HCT116 (cell line): ENCODE data around the gene ATP8A2. TPM values are rescaled to one million over a fixed set of nuclear protein-coding genes. Genes with fewer than 3 reads are reported as not detected.

Experiments
- ATAC-seq: fragments of 200-7000 bp; cut with Tn5 transposase; 2 replicates; pipeline ENCODE4 v1.9.1; 2020; ENCODE audit warnings: mild to moderate bottlenecking, moderate library complexity
- BruUV-seq: library from RNA; stranded (reverse); fragments of 400-500 nt; replicated peaks from 2 replicates; lab custom pipeline; 2021; lab: Mats Ljungman, UMichigan
- CTCF ChIA-PET: fragments of 300-600 bp; sonication (Branson Sonifier 250); formaldehyde crosslinking; loops from one replicate; lab custom pipeline; 2021; ENCODE audit warnings: antibody characterized with exemption; lab: Charles Lee
- POLR2A ChIA-PET: fragments of 300-600, 350-600 bp; sonication (Branson Sonifier 250); formaldehyde crosslinking; loops from one replicate; lab custom pipeline; 2021; ENCODE audit warnings: antibody characterized with exemption; lab: Charles Lee
- RAD21 ChIA-PET, 2 experiments: fragments of 300-600 bp; sonication (Branson Sonifier 250); formaldehyde crosslinking; loops; one replicate each; lab custom pipeline; 2023; ENCODE audit warnings: low total read pairs in 2 of 2; ENCODE audit not compliant: uncharacterized antibody in 2 of 2, unreplicated experiment in 2 of 2, low non-redundant PET in 1 of 2; lab: Charles Lee
- DNase-seq: peaks from one replicate; pipeline ENCODE4 v3.0.0-alpha.2; 2010; ENCODE audit warnings: low read depth, low spot score
- H2AFZ ChIP-seq: fragments of 200-600 bp; shearing (Covaris generic), sonication (generic); 2 replicates; pipeline ENCODE4 v1.6.1; 2017; ENCODE audit warnings: low read depth, mixed run types, mixed read lengths, antibody characterized with exemption, low read length; ENCODE audit not compliant: poor library complexity, severe bottlenecking
- H3K27ac ChIP-seq: 2 replicates; pipeline ENCODE4 v1.5.1; 2012; ENCODE audit warnings: low read depth, low read length
- H3K27me3 ChIP-seq: fragments of 200-600 bp; sonication (generic); 2 replicates; pipeline ENCODE4 v1.6.1; 2016; ENCODE audit warnings: mixed run types, low read length, mixed read lengths; ENCODE audit not compliant: insufficient read depth
- H3K36me3 ChIP-seq, 2 experiments: fragments of 200-500 bp in 1 of 2; fragments of 200-600 bp in 1 of 2; sonication (Bioruptor generic) in 1 of 2; sonication (generic) in 1 of 2; 2 replicates each; pipeline versions ENCODE4 v1.5.1 to v1.6.1; 2014 to 2016; ENCODE audit warnings: low read length in 2 of 2, inconsistent platforms in 1 of 2, mixed read lengths in 1 of 2, mixed run types in 1 of 2; ENCODE audit not compliant: insufficient read depth in 2 of 2, control insufficient read depth in 1 of 2
- H3K4me1 ChIP-seq, 2 experiments: fragments of 200-600 bp in 1 of 2; sonication (generic) in 1 of 2; 2 replicates each; pipeline versions ENCODE4 v1.5.1 to v1.6.1; 2012 to 2017; ENCODE audit warnings: low read length in 2 of 2, inconsistent platforms in 1 of 2, mild to moderate bottlenecking in 1 of 2, mixed read lengths in 1 of 2, mixed run types in 1 of 2, moderate library complexity in 1 of 2; ENCODE audit not compliant: insufficient read depth in 2 of 2, control insufficient read depth in 1 of 2
- H3K4me2 ChIP-seq: fragments of 200-600 bp; sonication (generic); 2 replicates; pipeline ENCODE4 v1.6.1; 2017; ENCODE audit warnings: mixed run types, low read length, mixed read lengths
- H3K4me3 ChIP-seq, 2 experiments: fragments of 200-600 bp in 1 of 2; sonication (generic) in 1 of 2; replicated peaks in 1 of 2; 2 replicates each; pipeline ENCODE4 v1.5.1; 2011 to 2016; ENCODE audit warnings: low read length in 2 of 2, control low read depth in 1 of 2, low read depth in 1 of 2, mild to moderate bottlenecking in 1 of 2, mixed read lengths in 1 of 2, mixed run types in 1 of 2
- H3K79me2 ChIP-seq: fragments of 200-600 bp; sonication (generic); 2 replicates; pipeline ENCODE4 v1.6.1; 2017; ENCODE audit warnings: mild to moderate bottlenecking, mixed run types, low read length, moderate library complexity, mixed read lengths; ENCODE audit not compliant: insufficient read depth
- H3K9ac ChIP-seq: fragments of 200-600 bp; sonication (generic); 2 replicates; pipeline ENCODE4 v1.6.1; 2016; ENCODE audit warnings: low read length, mixed read lengths
- H3K9me2 ChIP-seq: fragments of 200-600 bp; sonication (generic), shearing (Covaris generic); 2 replicates; pipeline ENCODE4 v1.6.1; 2017; ENCODE audit warnings: mixed run types, mild to moderate bottlenecking, moderate library complexity; ENCODE audit not compliant: insufficient read depth
- H3K9me3 ChIP-seq, 2 experiments: fragments of 200-500 bp in 1 of 2; fragments of 200-600 bp in 1 of 2; sonication (Bioruptor generic) in 1 of 2; sonication (generic) in 1 of 2; 2 replicates each; pipeline ENCODE4 v1.6.1; 2014 to 2017; ENCODE audit warnings: low read length in 2 of 2, mixed read lengths in 2 of 2, inconsistent platforms in 1 of 2, low read depth in 1 of 2, mild to moderate bottlenecking in 1 of 2, mixed run types in 1 of 2, moderate library complexity in 1 of 2; ENCODE audit not compliant: control insufficient read depth in 1 of 2, insufficient read depth in 1 of 2
- H4K20me1 ChIP-seq: fragments of 200-600 bp; sonication (generic), shearing (Covaris generic); 2 replicates; pipeline ENCODE4 v1.6.1; 2017; ENCODE audit warnings: mixed run types, mild to moderate bottlenecking, moderate library complexity; ENCODE audit not compliant: insufficient read depth
- CBX3 ChIP-seq: IDR thresholded peaks from 2 replicates; pipeline ENCODE4 v1.6.1; 2012; ENCODE audit warnings: low read depth
- CEBPB ChIP-seq: IDR thresholded peaks from 2 replicates; pipeline ENCODE4 v1.6.1; 2012; ENCODE audit warnings: low read depth
- EZH2 ChIP-seq: fragments of 200-600 bp; sonication (generic); IDR thresholded peaks from 2 replicates; pipeline ENCODE4 v1.6.1; 2017; ENCODE audit warnings: antibody characterized with exemption, mixed run types
- EZH2phosphoT487 ChIP-seq: fragments of 200-600 bp; IDR thresholded peaks from 2 replicates; pipeline ENCODE4 v1.6.1; 2018; ENCODE audit warnings: antibody characterized with exemption, borderline replicate concordance
- POLR2A ChIP-seq: IDR thresholded peaks from 2 replicates; pipeline ENCODE4 v1.7.0; 2011; ENCODE audit warnings: borderline replicate concordance; ENCODE audit not compliant: insufficient read depth, insufficient read length; ENCODE audit errors: extremely low read depth
- SIN3A ChIP-seq: IDR thresholded peaks from 2 replicates; pipeline ENCODE4 v1.6.1; 2012; ENCODE audit warnings: low read depth
- SP1 ChIP-seq: IDR thresholded peaks from 2 replicates; pipeline ENCODE4 v1.6.1; 2012; ENCODE audit warnings: low read depth
- TCF7L2 ChIP-seq: IDR thresholded peaks from 2 replicates; pipeline ENCODE4 v1.7.0; 2011; ENCODE audit warnings: borderline replicate concordance, inconsistent platforms; ENCODE audit not compliant: insufficient read depth, insufficient read length; ENCODE audit errors: extremely low read depth
- ZBTB33 ChIP-seq: IDR thresholded peaks from 2 replicates; pipeline ENCODE4 v1.6.1; 2011; ENCODE audit warnings: mild to moderate bottlenecking, low read length, moderate library complexity; ENCODE audit not compliant: insufficient replicate concordance; ENCODE audit errors: extremely low read depth
- ZFX ChIP-seq: fragments of 450-650 bp; IDR thresholded peaks from 2 replicates; pipeline ENCODE4 v1.6.1; 2017
- intact Hi-C: fragments of 100-400 bp; cut with micrococcal nuclease; formaldehyde crosslinking; loops from 2 replicates; pipeline ENCODE4 v1.10.0; 2022
- total RNA-seq: library from RNA; stranded (reverse); gene quantifications from one replicate; pipeline ENCODE4 v1.2.1, GENCODE V29; 2021; ENCODE audit not compliant: unreplicated experiment

The ATP8A2 gene
- total RNA-seq, 1 experiment from 2014 or later = not detected

DNA sequence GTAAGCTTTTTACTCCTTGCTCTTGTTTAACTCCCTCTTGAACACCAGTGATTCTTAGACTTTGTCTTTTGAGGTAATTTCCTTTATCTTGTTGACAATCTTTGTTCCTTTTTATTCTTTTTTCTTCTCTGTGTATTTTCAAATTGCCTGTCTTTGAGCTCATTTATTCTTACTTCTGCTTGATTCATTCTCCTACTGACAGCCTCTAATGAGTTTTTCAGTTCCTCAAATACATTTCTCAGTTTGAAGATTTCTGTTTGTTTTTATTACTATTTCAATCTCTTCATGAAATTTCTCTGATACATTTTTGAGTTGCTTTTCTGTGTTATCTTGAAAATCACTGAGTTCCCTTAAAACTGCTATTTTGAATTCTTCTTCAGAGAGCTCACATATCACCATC, 154.1 kb downstream of the ATP8A2 start (continued):
- no peak for TF ChIP-seq ZBTB33
- TF ChIP-seq POLR2A = no peak
- TF ChIP-seq, all 23 proteins: peak for 0

GRCh38 chr13:25528266-25528665, 156.5 kb downstream of the ATP8A2 start:
- RAD21 ChIA-PET = no interaction called here
- Histone ChIP-seq H3K79me2 (no peaks in the 10 kb centered on the region), H3K27me3 (peaks cover 18% of the 10 kb centered on the region), H3K4me3 (no peak overlapping the region), H3K9ac (no peak overlapping the region), H3K4me1 (no peaks in the 10 kb centered on the region), H4K20me1 (no peaks in the 10 kb centered on the region), H2AFZ (no peak overlapping the region), H3K9me2 (no peaks in the 10 kb centered on the region), H3K27ac (no peak overlapping the region), H3K4me2 (no peak overlapping the region), H3K36me3 (no peaks in the 10 kb centered on the region), H3K9me3 (no peaks in the 10 kb centered on the region)
- intact Hi-C loops = no loop called here
- TF ChIP-seq EZH2 (no peak), ZFX (no peak), CEBPB (no peak), SIN3A (no peak), SP1 (no peak), TCF7L2 (no peak), CBX3 (no peak), EZH2phosphoT487 (no peak)
- no peak for ATAC-seq
- no peak for DNase-seq
- POLR2A ChIA-PET = no interaction called here
- BruUV-seq = no TSS peak
- CTCF ChIA-PET = no interaction called here
